Glomerular endothelial cell (primary cell): Measurements from ENCODE around the gene PLXDC2. TPM values are rescaled to one million over a fixed set of nuclear protein-coding genes. Genes with fewer than 3 reads are reported as not detected.
"Not testable (repeated sequence)": the region's sequence is repeated elsewhere in the genome, so short reads cannot be mapped to it uniquely, and the experiment has no call there.

Experiments used
- DNase-seq: peaks from one replicate; pipeline ENCODE4 v3.0.0-alpha.2; 2011; ENCODE audit warnings: low read depth, low spot score; ENCODE audit errors: extremely low read depth
- total RNA-seq: library from RNA; depleted of rRNA; stranded (reverse); fragments of >200 nt; gene quantifications from 2 replicates; pipeline ENCODE4 v1.2.3, GENCODE V29; 2015

Gene PLXDC2
- total RNA-seq, 1 donor from 2014 or later, result 0.82 TPM

- no peak for DNase-seq
Observed at GRCh38 chr10:20013991-20014750, 197.9 kb downstream of the PLXDC2 start.

- no peak for DNase-seq
Observed at GRCh38 chr10:20017961-20018360, 201.7 kb downstream of the PLXDC2 start.

- DNase-seq, result no peak
Observed at GRCh38 chr10:20020677-20021076, 204.4 kb downstream of the PLXDC2 start.

GRCh38 chr10:20029523-20029922, 213.3 kb downstream of the PLXDC2 start:
- no peak for DNase-seq

- no peak for DNase-seq
Observed at GRCh38 chr10:20033476-20033875, 217.2 kb downstream of the PLXDC2 start.

GRCh38 chr10:20034732-20035131, 218.5 kb downstream of the PLXDC2 start:
- no peak for DNase-seq

GRCh38 chr10:20040012-20040411, 223.8 kb downstream of the PLXDC2 start:
- DNase-seq, result no peak

- DNase-seq, result no peak
Observed at GRCh38 chr10:20041931-20042330, 225.7 kb downstream of the PLXDC2 start.

- DNase-seq, result not testable (repeated sequence)
Observed at GRCh38 chr10:20045100-20045499, 228.9 kb downstream of the PLXDC2 start.

GRCh38 chr10:20048161-20048560, 231.9 kb downstream of the PLXDC2 start:
- DNase-seq, result no peak

GRCh38 chr10:20058135-20058534, 241.9 kb downstream of the PLXDC2 start:
- DNase-seq, result no peak

GRCh38 chr10:20059084-20059835, 243.0 kb downstream of the PLXDC2 start:
- no peak for DNase-seq

- no peak for DNase-seq
Observed at GRCh38 chr10:20065814-20066213, 249.6 kb downstream of the PLXDC2 start.

- DNase-seq, result no peak
Observed at GRCh38 chr10:20073167-20073566, 256.9 kb downstream of the PLXDC2 start.

- no peak for DNase-seq
Observed at GRCh38 chr10:20075713-20076112, 259.5 kb downstream of the PLXDC2 start.

- DNase-seq, result no peak
Observed at GRCh38 chr10:20084451-20084850, 268.2 kb downstream of the PLXDC2 start.

- DNase-seq, result no peak
Observed at GRCh38 chr10:20085115-20085514, 268.9 kb downstream of the PLXDC2 start.

GRCh38 chr10:20087353-20087752, 271.1 kb downstream of the PLXDC2 start:
- no peak for DNase-seq

- DNase-seq, result no peak
Observed at GRCh38 chr10:20088061-20088701, 271.9 kb downstream of the PLXDC2 start.

GRCh38 chr10:20089879-20090278, 273.6 kb downstream of the PLXDC2 start:
- no peak for DNase-seq

GRCh38 chr10:20090831-20091230, 274.6 kb downstream of the PLXDC2 start:
- DNase-seq, result no peak

GRCh38 chr10:20091698-20092097, 275.5 kb downstream of the PLXDC2 start:
- no peak for DNase-seq
